K562 (cell line): ENCODE data around the gene MSH3. TPM values are rescaled to one million over a fixed set of nuclear protein-coding genes. Genes with fewer than 3 reads are reported as not detected.

ENCODE experiments used
- ATAC-seq: fragments of 200-7000 bp; cut with Tn5 transposase; 3 replicates; pipeline ENCODE4 v1.9.1; 2020; ENCODE audit warnings: moderate library complexity
- BruUV-seq: library from RNA; stranded (reverse); fragments of 400-500 nt; replicated peaks from 2 replicates; lab custom pipeline; 2021; lab: Mats Ljungman, UMichigan
- CTCF ChIA-PET: fragments of 300-600 bp; formaldehyde crosslinking; extraction: SDS; loops from one replicate; lab custom pipeline; 2021; ENCODE audit warnings: low intra/inter-chr PET ratio; lab: Yijun Ruan, JAX
- POLR2A ChIA-PET: fragments of 300-600, 350-650 bp; sonication (Branson Sonifier 250); formaldehyde crosslinking; extraction: SDS; loops from one replicate; lab custom pipeline; 2021; ENCODE audit warnings: antibody characterized with exemption, inconsistent platforms; lab: Yijun Ruan, JAX
- DNase-seq, 4 experiments: peaks; one replicate each; pipeline versions ENCODE4 v3.0.0 to v3.0.0-alpha.2; 2011 to 2018; ENCODE audit warnings: low spot score in 3 of 4, mixed read lengths in 3 of 4; ENCODE audit errors: extremely low read depth in 1 of 4
- FAIRE-seq: peaks from 2 replicates; lab custom pipeline; 2011; peaks lifted over from hg19 to GRCh38; lab: Jason Lieb, UNC
- H2AFZ ChIP-seq: 2 replicates; pipeline ENCODE4 v1.6.0; 2011; ENCODE audit warnings: low read depth, low read length, control low read depth, inconsistent platforms
- H3K27ac ChIP-seq: fragments of 200-600 bp; 3 replicates; pipeline ENCODE4 v1.8.0; 2011; ENCODE audit warnings: low read depth, mild to moderate bottlenecking, control low read depth, inconsistent platforms, low read length, moderate library complexity, mixed read lengths; ENCODE audit errors: extremely low read depth
- H3K27me3 ChIP-seq, 2 experiments: fragments of 300-600 bp in 1 of 2; 2 replicates in 1 of 2; 3 replicates in 1 of 2; pipeline versions ENCODE4 v1.6.0 to v1.8.0; 2011; ENCODE audit warnings: inconsistent platforms in 2 of 2, low read length in 2 of 2, mild to moderate bottlenecking in 1 of 2, mixed read lengths in 1 of 2, moderate library complexity in 1 of 2; ENCODE audit not compliant: control insufficient read depth in 2 of 2, insufficient read depth in 2 of 2
- H3K36me3 ChIP-seq: fragments of 300-600 bp; 3 replicates; pipeline ENCODE4 v1.8.0; 2011; ENCODE audit warnings: mild to moderate bottlenecking, low read length, inconsistent platforms; ENCODE audit not compliant: control insufficient read depth, insufficient read depth
- H3K4me1 ChIP-seq, 2 experiments: fragments of 200-600 bp in 1 of 2; replicated peaks in 1 of 2; 2 replicates in 1 of 2; 3 replicates in 1 of 2; pipeline versions ENCODE4 v1.5.1 to v1.8.0; 2011; ENCODE audit warnings: inconsistent platforms in 2 of 2, low read length in 2 of 2, mild to moderate bottlenecking in 1 of 2, mixed read lengths in 1 of 2, moderate library complexity in 1 of 2; ENCODE audit not compliant: control insufficient read depth in 2 of 2, insufficient read depth in 2 of 2
- H3K4me2 ChIP-seq: 2 replicates; pipeline ENCODE4 v1.6.1; 2011; ENCODE audit warnings: low read length, control low read depth, inconsistent platforms, mixed read lengths; ENCODE audit not compliant: insufficient read depth
- H3K4me3 ChIP-seq: fragments of 200-600 bp; sonication (generic), shearing (Covaris generic); 2 replicates; pipeline ENCODE4 v1.5.1; 2016; ENCODE audit warnings: control low read depth, inconsistent platforms
- H3K79me2 ChIP-seq: fragments of 200-600 bp; 3 replicates; pipeline ENCODE4 v1.8.0; 2011; ENCODE audit warnings: low read length, inconsistent platforms; ENCODE audit not compliant: control insufficient read depth, insufficient read depth
- H3K9ac ChIP-seq, 2 experiments: 2 replicates each; pipeline versions ENCODE4 v1.6.0 to v1.6.1; 2011; ENCODE audit warnings: low read depth in 2 of 2, low read length in 2 of 2, control low read depth in 1 of 2, inconsistent platforms in 1 of 2, mild to moderate bottlenecking in 1 of 2, mixed read lengths in 1 of 2; ENCODE audit not compliant: insufficient read depth in 1 of 2
- H3K9me1 ChIP-seq: one replicate; pipeline ENCODE4 v1.6.0; 2011; ENCODE audit warnings: inconsistent platforms, mild to moderate bottlenecking, low read length, moderate library complexity; ENCODE audit not compliant: control insufficient read depth, insufficient read depth
- H3K9me3 ChIP-seq: replicated peaks from 2 replicates; pipeline ENCODE4 v1.5.1; 2011; ENCODE audit warnings: low read depth, low read length, inconsistent platforms; ENCODE audit not compliant: control insufficient read depth, insufficient read depth
- H4K20me1 ChIP-seq: replicated peaks from 2 replicates; pipeline ENCODE4 v1.6.1; 2011; ENCODE audit warnings: low read length, inconsistent platforms, mixed read lengths; ENCODE audit not compliant: control insufficient read depth, insufficient read depth
- FOXJ3 ChIP-seq: sonication (generic); formaldehyde crosslinking; IDR thresholded peaks from 2 replicates; pipeline ENCODE4 v1.4.0; 2020; ENCODE audit warnings: mild to moderate bottlenecking, missing genetic modification reagents
- MIER1 ChIP-seq: fragments of 450-650 bp; IDR thresholded peaks from 2 replicates; pipeline ENCODE4 v1.6.1; 2016; ENCODE audit warnings: antibody characterized with exemption, mild to moderate bottlenecking, low read depth
- PHB ChIP-seq: fragments of 250-450 bp; sonication (Bioruptor Pico); IDR thresholded peaks from 2 replicates; pipeline ENCODE4 v1.5.0; 2021
- RBM34 ChIP-seq: fragments of 200-400 bp; formaldehyde crosslinking; IDR thresholded peaks from 2 replicates; pipeline ENCODE4 v1.6.1; 2018; ENCODE audit warnings: low read length, borderline replicate concordance; ENCODE audit not compliant: insufficient read depth
- SP2 ChIP-seq: IDR thresholded peaks from 2 replicates; pipeline ENCODE4 v1.6.1; 2011; ENCODE audit warnings: mild to moderate bottlenecking, low read depth, low read length, moderate library complexity; ENCODE audit not compliant: poor library complexity, severe bottlenecking; ENCODE audit errors: extremely low read depth
- TARDBP ChIP-seq: fragments of 450-650 bp; IDR thresholded peaks from 2 replicates; pipeline ENCODE4 v1.6.1; 2016
- VEZF1 ChIP-seq: fragments of 200-800 bp; sonication (Bioruptor generic); IDR thresholded peaks from 2 replicates; pipeline ENCODE4 v1.6.1; 2017; ENCODE audit warnings: missing genetic modification characterization, missing compliant biosample characterization
- ZNF174 ChIP-seq: fragments of 250-450 bp; sonication (Bioruptor Pico); IDR thresholded peaks from 2 replicates; pipeline ENCODE4 v1.4.0; 2020; ENCODE audit warnings: mild to moderate bottlenecking
- ZNF232 ChIP-seq: sonication (generic); formaldehyde crosslinking; IDR thresholded peaks from 2 replicates; pipeline ENCODE4 v1.8.0; 2022; ENCODE audit warnings: mild to moderate bottlenecking, missing genetic modification reagents
- WGBS: fragments of 100-300 bp; shearing (Covaris generic); methylation state at CpG from one replicate; pipeline ENCODE4 v1.1.6; 2016; ENCODE audit warnings: low coverage, mixed read lengths; ENCODE audit not compliant: insufficient coverage; ENCODE audit errors: missing lambda C conversion rate; 5-methylcytosine and 5-hydroxymethylcytosine counted together
- in situ Hi-C: fragments of 300-500 bp; cut with MboI; formaldehyde crosslinking; loops from 4 replicates; pipeline ENCODE4 v1.15.0; 2018; ENCODE audit warnings: inconsistent platforms, mixed read lengths
- intact Hi-C: fragments of 100-400 bp; cut with micrococcal nuclease; formaldehyde crosslinking; loops from 2 replicates; pipeline ENCODE4 v1.14.2; 2022
- polyA plus RNA-seq, 8 experiments: library from polyadenylated mRNA; depleted of rRNA in 4 of 8; stranded (reverse) in 5 of 8; unstranded in 3 of 8; fragments of >200 nt; fragmentation: Nextera tagmentation in 2 of 8; fragmentation: Illumina TruSeq in 1 of 8; extraction: Ambion mirVana in 2 of 8; extraction: Trizol in 1 of 8; gene quantifications; 2 replicates each; pipeline versions ENCODE4 v1.2.1 to v1.2.3, GENCODE V29; 2011 to 2014; ENCODE audit warnings: inconsistent platforms in 1 of 8, missing spikeins in 1 of 8
- total RNA-seq, 7 experiments: library from RNA; depleted of rRNA in 6 of 7; stranded (reverse); fragments of >200 nt in 6 of 7; fragmentation: Illumina TruSeq in 2 of 7; extraction: Trizol in 2 of 7; gene quantifications; 2 replicates each; pipeline versions ENCODE4 v1.2.1 to v1.2.3, GENCODE V29; 2011 to 2021; ENCODE audit warnings: low replicate concordance in 1 of 7
- TF ChIP-seq, protein P1 (sequence below): fragments of 450-650 bp; IDR thresholded peaks from 2 replicates; pipeline ENCODE4 v1.6.1; 2018; ENCODE audit not compliant: partially characterized antibody
- TF ChIP-seq, protein P2 (sequence below): fragments of 200-800 bp; sonication (Bioruptor generic); IDR thresholded peaks from 2 replicates; pipeline ENCODE4 v1.6.1; 2016; ENCODE audit warnings: missing genetic modification characterization, missing compliant biosample characterization

The MSH3 gene
- total and polyA plus RNA-seq, 9 of the 15 experiments (the other 6 are each of a cell fraction or from before 2014, with no cell fraction given) = 3.9 to 17.2 (median 13.2) TPM

DNA sequence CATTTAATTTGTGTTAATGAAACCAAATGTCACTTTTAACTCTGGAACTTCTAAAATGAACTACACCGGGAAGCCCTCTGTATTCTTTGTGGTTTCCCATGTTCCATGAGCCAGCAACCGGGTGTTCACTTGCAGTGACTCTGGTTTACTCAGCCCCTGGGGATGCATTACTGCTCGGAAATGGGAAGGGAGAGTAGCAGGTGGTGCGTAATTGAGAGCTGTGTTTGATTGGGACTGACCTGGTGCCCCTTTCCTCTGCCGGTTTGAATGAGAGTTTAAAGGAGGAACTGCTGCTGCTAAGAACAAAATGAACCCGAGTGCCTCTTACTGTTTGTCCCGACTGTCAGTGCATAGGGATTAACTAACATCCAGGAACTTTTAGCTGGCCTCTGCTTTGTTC is 100.4 kb downstream of the MSH3 start:
- CTCF ChIA-PET = no interaction called here
- POLR2A ChIA-PET = no interaction called here

More for the DNA sequence above, 100.4 kb downstream of the MSH3 start:
- Histone ChIP-seq H2AFZ (no peak overlapping the region), H3K27me3 (no peaks in the 10 kb centered on the region), H3K27ac (no peak overlapping the region), H3K4me3 (no peak overlapping the region), H4K20me1 (no peaks in the 10 kb centered on the region), H3K36me3 (no peaks in the 10 kb centered on the region; the same call in 2 of the 3 replicates), H3K9me1 (no peaks in the 10 kb centered on the region), H3K79me2 (no peaks in the 10 kb centered on the region), H3K9ac (no peak overlapping the region), H3K4me2 (no peak overlapping the region), H3K9me3 (no peaks in the 10 kb centered on the region), H3K4me1 (peaks cover 0 to 7% of the 10 kb centered on the region in 2 experiments; a peak in 1 of 5 replicates)
- TF ChIP-seq ZNF232 = no peak
- no peak for TF ChIP-seq MIER1
- TF ChIP-seq RBM34 = no peak
- TF ChIP-seq ZNF174 = no peak
- TF ChIP-seq, protein P1, sequence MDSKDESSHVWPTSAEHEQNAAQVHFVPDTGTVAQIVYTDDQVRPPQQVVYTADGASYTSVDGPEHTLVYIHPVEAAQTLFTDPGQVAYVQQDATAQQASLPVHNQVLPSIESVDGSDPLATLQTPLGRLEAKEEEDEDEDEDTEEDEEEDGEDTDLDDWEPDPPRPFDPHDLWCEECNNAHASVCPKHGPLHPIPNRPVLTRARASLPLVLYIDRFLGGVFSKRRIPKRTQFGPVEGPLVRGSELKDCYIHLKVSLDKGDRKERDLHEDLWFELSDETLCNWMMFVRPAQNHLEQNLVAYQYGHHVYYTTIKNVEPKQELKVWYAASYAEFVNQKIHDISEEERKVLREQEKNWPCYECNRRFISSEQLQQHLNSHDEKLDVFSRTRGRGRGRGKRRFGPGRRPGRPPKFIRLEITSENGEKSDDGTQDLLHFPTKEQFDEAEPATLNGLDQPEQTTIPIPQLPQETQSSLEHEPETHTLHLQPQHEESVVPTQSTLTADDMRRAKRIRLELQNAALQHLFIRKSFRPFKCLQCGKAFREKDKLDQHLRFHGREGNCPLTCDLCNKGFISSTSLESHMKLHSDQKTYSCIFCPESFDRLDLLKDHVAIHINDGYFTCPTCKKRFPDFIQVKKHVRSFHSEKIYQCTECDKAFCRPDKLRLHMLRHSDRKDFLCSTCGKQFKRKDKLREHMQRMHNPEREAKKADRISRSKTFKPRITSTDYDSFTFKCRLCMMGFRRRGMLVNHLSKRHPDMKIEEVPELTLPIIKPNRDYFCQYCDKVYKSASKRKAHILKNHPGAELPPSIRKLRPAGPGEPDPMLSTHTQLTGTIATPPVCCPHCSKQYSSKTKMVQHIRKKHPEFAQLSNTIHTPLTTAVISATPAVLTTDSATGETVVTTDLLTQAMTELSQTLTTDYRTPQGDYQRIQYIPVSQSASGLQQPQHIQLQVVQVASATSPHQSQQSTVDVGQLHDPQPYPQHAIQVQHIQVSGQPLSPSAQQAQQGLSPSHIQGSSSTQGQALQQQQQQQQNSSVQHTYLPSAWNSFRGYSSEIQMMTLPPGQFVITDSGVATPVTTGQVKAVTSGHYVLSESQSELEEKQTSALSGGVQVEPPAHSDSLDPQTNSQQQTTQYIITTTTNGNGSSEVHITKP = no peak
- no peak for TF ChIP-seq TARDBP
- TF ChIP-seq SP2 = no peak
- TF ChIP-seq VEZF1 (CRISPR knock-in tag) = no peak
- TF ChIP-seq, protein P2, sequence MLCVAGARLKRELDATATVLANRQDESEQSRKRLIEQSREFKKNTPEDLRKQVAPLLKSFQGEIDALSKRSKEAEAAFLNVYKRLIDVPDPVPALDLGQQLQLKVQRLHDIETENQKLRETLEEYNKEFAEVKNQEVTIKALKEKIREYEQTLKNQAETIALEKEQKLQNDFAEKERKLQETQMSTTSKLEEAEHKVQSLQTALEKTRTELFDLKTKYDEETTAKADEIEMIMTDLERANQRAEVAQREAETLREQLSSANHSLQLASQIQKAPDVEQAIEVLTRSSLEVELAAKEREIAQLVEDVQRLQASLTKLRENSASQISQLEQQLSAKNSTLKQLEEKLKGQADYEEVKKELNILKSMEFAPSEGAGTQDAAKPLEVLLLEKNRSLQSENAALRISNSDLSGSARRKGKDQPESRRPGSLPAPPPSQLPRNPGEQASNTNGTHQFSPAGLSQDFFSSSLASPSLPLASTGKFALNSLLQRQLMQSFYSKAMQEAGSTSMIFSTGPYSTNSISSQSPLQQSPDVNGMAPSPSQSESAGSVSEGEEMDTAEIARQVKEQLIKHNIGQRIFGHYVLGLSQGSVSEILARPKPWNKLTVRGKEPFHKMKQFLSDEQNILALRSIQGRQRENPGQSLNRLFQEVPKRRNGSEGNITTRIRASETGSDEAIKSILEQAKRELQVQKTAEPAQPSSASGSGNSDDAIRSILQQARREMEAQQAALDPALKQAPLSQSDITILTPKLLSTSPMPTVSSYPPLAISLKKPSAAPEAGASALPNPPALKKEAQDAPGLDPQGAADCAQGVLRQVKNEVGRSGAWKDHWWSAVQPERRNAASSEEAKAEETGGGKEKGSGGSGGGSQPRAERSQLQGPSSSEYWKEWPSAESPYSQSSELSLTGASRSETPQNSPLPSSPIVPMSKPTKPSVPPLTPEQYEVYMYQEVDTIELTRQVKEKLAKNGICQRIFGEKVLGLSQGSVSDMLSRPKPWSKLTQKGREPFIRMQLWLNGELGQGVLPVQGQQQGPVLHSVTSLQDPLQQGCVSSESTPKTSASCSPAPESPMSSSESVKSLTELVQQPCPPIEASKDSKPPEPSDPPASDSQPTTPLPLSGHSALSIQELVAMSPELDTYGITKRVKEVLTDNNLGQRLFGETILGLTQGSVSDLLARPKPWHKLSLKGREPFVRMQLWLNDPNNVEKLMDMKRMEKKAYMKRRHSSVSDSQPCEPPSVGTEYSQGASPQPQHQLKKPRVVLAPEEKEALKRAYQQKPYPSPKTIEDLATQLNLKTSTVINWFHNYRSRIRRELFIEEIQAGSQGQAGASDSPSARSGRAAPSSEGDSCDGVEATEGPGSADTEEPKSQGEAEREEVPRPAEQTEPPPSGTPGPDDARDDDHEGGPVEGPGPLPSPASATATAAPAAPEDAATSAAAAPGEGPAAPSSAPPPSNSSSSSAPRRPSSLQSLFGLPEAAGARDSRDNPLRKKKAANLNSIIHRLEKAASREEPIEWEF (CRISPR knock-in tag) = no peak
- no peak for TF ChIP-seq FOXJ3
- no peak for TF ChIP-seq PHB
- BruUV-seq = no TSS peak
- WGBS = 57% methylated on average over 7 of the region's 7 CpGs
- FAIRE-seq = no peak
- no peak for ATAC-seq
- intact Hi-C loops (no loop called here), in situ Hi-C loops (no loop called here)
- DNase-seq = no peak
